Inflammatory macrophage treated with lipopolysaccharide for 1 hour (primary cell): ENCODE measurements around the gene HTR6.

Experiments used
- DNase-seq, 2 donors: peaks; one replicate each; pipeline ENCODE4 v3.0.0-alpha.2; 2020 to 2022

HTR6 gene

DNA sequence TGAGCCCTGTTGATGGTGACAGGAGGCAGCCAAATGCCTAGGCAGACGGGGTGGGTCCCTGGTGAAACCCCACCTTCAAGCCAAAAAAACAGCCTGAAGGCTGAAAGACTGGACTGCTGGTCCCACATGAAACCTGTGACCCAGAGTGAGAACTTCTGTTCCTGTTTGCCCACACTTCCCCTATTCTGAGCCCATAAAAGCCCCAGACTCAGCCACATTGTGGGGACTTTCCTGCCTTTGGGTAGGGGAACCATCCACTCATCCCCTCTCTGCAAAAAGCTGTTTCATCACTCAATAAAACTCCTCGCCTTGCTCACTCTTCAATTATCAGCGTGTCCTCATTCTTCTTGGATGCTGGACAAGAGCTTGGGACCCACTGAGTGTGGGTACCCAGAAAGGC is 25.2 kb downstream of the HTR6 start:
- DNase-seq = peak; percentile 54 to 74

DNA sequence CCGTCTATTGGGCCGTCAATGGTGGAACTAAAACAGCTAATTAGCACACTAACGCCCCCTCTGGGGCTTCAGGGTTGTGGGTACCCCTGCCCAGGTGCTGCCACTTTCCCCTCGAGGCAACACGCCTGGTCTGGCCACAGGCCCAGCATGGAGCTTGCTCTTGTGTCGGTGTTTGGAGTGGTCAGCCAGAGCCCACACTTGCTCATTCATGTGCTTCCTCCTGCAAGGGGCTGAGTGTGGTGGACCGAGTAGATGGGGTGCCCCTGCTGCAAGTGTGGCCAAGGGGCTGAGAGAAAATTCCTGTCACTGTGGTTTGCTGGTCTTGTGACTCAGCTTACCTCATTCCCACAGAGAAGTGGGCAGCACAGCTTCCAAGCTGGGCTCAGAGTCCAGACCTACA is 25.7 kb downstream of the HTR6 start:
- DNase-seq = no peak

DNA sequence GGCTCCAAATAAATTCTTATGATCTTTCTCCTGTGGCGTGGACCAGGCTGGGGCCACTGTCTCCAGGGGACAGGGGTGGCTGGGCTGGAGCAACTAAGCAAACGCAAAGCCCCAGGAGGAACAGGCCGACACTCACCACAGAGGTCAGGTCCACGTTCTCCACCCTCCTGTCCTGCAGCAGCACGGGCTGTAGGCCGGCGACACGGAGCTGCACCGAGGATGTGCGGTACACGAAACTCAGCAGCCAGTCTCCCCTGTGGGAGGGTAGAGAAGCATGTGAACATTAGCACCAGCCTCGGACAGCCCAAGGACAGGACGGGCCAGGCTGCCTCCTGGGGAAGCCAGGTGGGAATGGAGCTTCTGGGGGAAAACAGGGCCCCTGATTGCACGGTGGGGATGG is 29.6 kb downstream of the HTR6 start:
- DNase-seq = no peak

DNA sequence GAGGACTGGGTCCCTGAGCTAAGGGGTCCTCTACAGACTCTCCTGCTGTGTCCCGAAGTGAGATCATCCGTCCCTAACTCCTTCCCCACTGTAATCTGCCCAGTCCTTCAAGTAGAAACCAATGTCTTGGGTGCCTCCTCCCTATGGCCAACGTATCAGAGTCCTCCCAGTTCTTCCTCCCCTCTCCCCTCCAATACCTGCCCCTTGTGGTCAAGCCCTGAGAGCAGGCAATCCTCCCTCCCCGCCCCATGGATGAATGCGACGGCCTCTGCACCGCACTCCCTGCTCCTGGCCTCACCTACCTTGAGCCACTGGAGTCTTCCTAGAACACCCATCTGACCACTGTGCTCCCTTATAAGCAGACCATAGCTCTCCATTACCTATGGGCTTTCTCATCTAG is 31.1 kb downstream of the HTR6 start:
- DNase-seq = no peak

DNA sequence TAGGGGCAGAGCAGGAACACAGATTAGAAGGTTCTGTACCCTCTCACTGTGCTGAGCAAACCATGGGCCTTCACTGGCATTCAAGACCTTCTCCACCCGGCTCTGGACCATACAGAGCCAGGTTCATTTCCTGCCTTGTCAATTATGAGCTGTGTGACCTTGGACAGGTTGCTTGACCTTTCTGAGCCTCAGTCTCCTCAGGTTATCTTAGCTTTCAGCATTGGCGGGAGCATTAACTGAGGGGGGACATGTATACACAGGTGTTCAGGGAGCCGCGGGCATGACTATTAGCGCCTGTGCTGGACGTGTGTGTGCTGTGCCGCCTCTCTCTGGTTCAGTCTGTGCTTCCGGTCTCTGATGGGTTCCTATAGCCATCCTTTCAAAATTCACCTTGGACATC is 32.1 kb downstream of the HTR6 start:
- DNase-seq = no peak

DNA sequence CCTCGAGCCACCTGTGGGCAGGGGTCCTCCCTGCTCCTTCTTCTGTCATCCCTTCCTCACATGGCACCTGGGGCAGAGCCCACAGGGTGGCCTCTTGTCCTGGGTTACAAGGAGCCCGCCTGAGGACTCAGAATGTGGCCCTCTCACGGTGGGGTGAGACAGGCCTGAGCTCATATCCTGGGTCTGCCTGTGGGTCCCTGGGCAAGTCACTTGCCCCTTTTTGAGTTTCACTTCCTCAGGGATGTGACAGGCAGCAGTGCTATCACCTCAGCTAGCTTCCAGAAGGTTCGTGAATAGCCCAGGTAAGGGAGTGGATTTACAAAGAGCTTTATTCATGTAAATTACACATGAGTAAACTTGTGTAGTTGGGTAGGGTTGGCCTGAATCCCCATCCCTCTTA is 33.5 kb downstream of the HTR6 start:
- DNase-seq = no peak

DNA sequence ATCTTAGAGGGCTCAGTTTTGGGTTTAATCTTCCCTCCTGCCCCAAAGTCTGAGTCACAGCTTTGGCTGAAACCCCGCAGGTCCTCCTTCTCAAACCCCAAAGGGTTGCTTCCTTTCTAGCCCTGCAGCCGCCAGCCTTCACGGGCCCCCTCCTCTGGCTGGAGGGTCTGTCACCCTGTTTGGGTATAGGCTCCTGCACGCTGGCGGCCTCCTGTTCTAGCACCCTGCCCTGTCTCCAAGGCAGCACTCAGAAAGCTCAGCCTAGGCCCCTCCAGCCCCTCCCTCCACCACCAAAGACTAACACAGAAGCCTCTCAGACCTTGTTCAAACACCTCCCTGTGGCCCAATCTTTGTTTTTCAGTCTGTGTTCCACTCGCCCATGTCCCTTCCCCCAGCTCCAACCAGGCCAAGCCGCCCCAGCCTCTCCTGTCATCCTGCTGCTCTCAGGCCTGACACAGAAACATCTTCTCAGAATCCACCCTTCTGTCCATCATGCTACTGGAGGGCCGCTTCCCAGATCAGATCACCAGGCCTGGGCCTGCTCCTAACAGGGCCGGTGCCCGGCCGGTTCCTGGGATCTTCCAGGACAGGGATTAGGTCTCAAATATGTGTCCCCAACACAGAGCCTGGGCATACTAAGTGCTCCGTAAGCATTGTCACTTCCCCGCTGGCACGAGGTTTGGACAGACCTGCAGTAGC is 35.6 kb downstream of the HTR6 start:
- no peak for DNase-seq

DNA sequence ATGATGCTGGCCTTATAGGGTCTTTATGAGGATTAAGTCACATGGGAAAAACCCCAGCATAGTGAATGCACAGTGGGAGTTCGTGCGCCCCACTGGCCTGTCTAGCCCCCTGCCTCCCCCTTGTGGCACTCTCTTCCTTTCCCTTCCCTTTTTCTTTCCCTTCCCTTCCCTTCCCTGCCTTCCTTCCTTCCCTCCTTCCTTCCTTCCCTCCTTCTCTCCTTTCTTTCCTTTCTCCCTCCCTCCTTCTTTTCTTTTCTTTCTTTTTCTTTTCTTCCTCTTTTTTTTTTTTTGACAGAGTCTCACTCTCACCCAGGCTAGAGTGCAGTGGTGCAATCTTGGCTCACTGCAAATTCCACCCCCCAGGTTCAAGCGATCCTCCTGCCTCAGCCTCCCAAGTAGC is 38.6 kb downstream of the HTR6 start:
- DNase-seq = no peak

DNA sequence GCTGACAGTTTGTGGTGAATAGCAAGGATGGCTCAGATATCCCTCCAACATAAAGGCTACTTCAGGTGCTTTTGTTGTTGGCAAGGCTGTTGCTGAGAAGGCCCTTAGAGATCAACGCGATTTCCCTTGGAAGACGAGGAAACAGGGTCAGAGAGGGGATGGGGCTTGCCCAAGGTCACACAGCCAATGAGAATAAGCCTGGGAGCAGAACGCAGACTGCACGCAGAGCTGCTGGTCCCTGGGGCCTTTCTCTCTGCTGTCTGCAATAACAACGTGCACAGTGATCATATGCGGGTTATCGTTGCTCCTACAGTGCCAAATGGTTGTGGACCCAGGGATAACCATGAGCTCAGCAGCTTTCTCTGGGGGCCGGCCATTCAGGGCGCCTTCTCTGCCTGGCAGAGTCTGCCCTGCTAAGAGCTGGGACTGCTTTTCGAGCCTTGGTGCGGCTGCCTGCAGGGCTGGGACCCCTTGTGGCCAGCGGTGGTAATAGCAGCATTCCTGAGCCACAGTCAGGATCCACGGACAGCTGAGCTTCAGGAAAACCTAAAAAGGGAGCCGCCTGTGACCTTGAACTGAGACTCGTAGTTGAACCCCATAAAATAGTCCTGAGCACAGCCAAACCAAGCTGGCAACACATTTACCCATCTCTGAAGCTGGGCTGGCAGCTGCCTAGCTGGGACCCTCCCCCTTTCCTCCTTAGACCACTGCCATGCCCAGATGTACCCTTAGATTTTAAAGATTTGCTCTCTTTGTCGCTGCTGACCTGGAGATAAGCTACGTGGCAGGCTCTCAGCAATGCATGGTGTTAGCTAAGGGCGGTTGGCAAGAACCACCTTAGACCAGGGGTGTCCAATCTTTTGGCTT is 39.8 kb downstream of the HTR6 start:
- DNase-seq = peak; percentile 9 to 54

DNA sequence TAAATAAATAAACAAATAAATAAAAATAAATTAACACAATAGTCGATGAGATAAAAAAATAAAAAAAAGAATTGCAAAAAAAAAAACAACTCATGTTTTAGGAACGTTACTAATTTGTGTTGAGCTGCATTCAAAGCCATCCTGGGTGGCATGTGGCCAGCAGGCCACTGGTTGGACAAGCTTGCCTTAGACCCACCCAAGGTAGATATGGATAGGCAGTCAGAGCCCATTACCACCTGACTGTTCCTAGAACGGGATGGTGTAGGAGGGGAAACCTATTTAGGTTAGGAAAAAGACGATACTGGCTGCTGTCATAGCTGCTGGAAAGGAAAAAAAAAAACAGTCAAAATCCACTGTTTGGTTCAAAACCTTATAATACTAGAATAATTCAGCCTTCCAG is 40.8 kb downstream of the HTR6 start:
- no peak for DNase-seq

DNA sequence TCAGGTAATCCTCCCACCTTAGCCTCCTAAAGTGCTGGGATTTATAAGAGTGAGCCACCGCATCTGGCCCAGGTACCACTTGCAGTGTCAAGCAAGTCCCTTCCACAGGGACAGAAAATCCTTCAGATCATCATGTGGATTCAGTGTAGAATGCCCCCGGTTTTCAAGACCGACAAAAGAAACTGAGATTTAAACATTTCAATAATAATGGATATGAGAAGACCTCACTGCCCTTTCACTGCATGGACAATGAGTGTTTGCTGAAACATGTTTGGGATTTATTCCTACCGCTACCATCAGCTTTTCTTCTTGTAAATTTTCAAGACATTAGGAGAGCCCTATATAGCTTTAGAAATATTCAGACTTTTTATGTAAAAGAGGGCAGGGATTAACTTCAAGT is 41.5 kb downstream of the HTR6 start:
- no peak for DNase-seq

DNA sequence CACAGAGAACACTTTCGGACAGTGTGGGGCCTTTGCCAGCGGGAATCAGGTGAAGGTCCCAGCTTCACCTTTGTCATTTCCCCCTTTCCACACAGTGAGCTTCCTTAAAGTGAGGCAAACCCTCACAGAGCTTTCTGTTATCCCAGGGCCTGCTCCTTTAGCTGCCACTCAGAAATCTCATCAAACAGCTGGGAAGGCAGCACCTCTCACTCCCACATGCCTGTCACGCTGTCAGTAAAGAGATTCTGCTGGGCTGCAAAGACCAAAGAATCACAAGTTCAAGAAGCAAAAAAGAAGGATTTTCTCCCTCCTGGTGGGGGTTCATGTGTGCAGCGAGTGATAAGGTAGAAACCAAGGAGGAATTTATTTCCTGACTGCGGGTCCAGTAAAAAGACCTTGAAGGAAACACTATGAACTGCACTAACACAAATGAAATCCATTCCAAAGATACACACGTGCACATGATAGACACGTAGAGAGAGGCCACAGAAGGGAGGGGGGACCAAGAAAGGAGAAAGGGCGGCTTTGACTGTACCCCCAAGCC is 44.0 kb downstream of the HTR6 start:
- no peak for DNase-seq

DNA sequence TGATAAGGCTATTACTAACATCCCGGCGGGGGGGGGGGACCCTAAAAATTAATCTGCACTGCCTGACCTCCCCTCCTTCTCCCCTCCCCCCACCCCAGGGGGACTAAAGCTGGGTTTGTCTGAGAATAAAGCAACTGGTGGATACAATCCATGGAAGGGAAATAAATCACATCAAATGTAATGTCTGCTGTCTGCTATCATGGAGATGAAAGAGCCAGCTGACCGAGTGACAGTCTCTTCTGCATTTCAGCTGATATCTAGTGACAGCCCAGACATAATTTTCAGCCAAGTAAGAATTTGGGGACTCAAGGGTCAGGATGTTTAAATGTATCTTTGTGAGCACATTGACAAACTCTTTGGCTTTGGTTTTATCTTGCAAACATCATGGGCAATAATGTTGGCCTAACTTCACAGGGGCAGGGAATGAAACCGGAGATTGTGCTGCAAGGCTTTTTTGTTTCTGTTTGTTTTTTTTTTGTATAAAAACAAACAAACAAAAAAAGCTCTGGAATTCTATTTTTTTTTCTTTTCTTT is 44.7 kb downstream of the HTR6 start:
- no peak for DNase-seq

DNA sequence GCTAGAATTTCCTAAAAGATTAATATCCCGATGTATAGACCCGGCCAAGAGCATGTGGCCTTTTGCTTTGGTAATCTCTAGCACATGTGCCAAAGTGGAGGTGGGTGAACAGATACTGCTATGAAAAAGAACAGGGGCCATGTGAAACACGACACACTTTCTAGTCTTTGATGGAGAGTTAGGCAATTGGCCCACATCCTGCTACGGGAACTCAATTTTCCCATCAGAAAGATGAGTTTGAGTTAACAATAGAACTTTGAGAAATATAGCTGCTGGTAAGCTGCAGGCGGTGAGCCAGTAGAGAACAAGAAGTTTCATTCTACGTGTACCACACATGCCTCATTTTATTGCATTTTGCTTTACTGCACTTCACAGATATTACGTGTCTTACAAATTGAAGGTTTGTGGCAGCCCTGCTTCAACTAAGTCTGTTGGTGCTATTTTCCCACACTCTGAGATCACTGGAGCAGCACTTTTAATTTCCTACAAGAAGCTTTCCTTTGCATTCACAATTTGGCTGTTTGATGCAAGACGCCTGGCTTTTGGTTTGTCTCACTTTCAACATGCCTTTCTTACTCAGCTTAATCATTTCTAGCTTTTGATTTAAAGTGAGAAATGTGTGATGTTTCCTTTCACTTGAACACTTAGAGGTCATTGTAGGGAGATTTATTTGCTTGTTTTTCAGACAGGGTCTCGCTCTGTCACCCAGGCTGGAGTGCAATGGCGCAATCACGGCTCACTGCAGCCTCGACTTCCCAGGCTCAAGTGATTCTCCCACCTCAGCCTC is 46.3 kb downstream of the HTR6 start:
- no peak for DNase-seq

DNA sequence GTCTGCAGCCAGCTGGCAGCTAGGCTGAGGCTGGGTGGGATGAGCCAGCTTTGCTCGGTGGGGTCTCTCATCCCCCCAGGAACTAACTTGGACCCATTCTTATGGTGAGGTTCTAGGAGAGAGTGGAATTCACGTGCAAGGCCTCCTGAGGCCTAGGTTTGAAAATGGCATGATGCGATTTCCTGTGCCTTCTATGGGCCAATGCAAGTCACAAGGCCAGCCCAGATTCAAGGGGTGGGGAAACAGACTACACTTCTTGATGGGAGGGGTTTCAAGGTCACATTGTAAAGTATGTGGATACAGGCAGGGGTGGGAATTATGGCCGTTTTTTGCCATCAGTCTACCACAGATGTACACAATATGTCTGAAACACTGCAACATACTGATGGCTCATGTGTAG is 48.3 kb downstream of the HTR6 start:
- no peak for DNase-seq

DNA sequence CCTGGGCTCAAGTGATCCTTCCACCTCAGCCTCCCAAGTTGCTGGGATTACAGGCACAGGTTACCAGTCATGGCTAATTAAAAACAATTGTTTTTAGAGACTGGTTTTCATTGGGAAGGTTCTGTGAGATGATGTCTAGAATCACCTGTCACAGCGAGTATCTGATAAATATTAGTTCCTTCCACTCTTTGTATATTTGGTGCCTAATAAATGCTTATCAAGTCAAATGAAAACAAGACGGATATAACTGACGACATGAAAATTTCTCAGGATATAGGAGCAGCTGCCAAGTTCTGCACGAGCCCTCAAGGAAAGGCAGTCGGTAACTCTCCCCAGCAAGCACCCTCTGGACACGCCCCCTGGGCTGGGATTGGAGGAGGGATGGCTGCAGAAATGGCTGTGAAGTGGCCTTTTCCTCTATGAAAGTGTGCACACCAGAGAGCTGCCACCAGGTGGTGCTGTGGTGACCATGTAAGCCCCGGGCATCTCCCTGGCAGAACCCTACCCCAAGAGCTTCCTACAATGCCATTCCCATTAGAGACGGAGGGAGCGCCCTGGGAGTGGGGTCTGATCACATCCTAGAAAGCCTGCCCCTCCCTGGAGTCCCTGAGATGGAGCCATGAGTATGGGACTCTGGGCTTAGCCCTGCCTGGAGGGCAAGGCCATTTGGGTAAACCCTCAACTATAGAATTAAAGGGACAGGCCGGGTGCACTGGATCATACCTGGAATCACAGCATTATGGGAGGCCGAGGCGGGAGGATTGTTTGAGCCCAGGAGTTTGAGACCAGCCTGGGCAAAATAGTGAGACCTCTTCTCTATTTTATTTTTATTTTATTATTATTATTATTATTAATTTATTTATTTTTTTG is 50.9 kb downstream of the HTR6 start:
- DNase-seq = peak; percentile 79 to 96

DNA sequence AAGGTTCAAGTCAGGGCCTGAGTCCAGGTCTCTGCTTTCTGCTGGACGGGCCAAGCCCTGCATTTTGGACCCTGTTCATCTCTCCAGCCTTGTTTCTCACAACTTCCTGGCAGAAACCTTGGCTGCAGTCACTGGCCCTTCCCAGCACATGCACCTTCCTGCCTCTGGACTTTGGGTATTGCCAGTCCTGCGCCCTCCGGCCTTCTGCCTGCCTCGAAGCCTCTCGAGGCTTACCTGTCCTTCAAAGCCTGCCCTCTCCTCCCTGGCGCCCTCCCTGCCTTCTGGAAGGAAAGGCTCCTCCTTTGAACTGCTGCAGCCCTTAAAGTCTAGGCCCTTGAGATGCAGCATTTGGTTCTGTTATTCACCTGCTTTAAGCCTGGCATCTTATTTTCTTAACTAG is 52.8 kb downstream of the HTR6 start:
- DNase-seq = no peak

DNA sequence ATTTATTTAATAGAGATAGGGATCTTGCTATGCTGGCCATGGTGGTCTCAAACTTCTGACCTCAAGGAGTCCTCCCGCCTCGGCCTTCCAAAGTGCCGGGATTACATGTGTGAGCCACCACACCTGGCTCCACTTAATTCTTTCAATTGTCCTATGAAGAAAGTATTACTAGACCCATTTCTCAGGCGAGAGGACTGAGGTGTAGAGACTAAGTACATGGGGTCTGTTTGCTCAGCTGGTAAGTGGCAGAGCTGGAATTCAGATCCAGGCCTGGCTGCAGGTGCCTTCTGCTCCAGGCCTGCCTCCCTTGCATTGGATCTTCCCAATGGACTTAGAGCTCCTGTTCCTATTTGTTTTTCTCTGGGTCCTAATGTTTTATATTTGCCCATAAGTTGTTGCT is 55.5 kb downstream of the HTR6 start:
- no peak for DNase-seq

DNA sequence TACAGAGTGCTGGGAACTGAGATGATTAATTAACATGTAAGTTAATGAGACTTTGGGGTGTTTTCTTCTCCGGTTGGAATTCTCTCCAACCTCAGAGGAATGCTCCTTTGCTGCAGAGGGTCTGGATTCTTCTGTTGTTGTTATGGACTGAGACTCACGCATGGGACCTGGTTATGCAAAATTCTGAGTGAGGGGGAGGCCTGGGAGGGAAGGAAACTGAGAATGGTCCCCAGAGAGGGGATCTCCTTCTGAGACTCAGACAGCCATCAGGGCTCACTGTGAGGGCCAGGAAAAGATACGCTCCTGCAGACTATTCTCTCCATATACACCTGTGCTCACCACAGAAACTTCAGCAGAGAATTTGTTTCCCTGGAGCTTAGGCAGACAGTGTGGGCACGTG is 56.3 kb downstream of the HTR6 start:
- no peak for DNase-seq

DNA sequence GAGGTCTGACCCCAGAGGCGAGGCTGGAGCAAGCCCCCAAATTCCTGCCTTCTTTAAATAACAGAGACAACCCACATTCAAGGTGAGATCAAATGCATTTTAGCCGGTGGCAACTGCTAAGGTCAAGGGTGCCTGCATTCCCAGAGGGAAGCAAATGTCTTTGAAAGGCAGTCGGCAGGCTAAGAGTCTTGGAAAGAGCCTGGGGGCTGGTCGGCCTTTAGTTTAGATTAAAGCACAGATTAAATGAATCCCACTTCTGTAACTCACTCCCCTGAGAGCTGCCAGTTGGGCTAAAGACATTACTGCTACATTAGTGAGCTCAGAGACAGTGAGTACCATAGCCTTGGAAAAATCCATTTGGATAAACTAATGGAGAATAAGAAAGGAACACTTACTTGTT is 59.2 kb downstream of the HTR6 start:
- DNase-seq = no peak

DNA sequence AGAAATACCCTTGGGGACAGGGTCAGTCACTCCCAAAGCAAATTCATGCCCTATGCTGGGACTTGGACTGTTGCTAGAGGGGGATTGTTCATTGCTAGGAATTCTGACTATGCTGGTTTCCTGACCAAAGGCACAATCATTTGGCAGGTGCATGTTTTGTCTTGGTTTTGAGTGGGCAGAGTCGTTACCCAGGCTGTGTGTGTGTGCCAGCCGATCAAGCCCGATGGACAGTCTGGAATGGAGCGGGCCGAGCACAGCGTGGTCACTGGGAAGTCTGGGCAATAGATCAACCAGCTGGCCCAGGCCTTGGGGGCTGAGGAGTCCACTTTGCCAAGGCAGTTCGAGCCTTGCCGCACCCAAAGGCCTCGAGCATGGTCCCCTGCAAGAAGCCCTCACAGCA is 60.9 kb downstream of the HTR6 start:
- no peak for DNase-seq
